ENCODE data around the gene NFX1.

Gene NFX1

DNA sequence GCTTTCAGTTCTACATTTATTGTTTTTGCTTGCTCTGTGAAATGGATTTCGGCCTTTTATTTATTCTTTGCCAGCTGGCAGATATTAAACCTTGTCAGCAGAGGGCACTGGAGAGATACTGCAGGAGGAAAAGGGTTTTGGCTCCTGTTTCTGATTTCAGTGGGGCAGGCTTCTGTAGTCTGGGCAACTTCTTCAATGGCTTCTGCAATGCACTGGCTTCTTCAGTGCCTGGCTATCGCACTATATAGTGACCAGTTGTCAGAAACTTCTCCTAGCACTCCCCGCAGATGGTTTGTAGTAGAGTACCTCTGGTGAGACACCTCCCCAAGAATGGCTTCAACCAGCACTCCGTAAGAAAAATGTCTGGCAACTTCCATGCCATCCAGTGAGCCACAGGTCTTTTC, 3.2 kb upstream of the NFX1 start:
- DNase-seq (ENCODE audit: extremely low read depth, low read depth), result peak; percentile 54
- TF ChIP-seq, protein P1, sequence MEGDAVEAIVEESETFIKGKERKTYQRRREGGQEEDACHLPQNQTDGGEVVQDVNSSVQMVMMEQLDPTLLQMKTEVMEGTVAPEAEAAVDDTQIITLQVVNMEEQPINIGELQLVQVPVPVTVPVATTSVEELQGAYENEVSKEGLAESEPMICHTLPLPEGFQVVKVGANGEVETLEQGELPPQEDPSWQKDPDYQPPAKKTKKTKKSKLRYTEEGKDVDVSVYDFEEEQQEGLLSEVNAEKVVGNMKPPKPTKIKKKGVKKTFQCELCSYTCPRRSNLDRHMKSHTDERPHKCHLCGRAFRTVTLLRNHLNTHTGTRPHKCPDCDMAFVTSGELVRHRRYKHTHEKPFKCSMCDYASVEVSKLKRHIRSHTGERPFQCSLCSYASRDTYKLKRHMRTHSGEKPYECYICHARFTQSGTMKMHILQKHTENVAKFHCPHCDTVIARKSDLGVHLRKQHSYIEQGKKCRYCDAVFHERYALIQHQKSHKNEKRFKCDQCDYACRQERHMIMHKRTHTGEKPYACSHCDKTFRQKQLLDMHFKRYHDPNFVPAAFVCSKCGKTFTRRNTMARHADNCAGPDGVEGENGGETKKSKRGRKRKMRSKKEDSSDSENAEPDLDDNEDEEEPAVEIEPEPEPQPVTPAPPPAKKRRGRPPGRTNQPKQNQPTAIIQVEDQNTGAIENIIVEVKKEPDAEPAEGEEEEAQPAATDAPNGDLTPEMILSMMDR (IDR thresholded peaks at IDR 0.05; ENCODE audit: low read depth, low read length), result peak; percentile 85

DNA sequence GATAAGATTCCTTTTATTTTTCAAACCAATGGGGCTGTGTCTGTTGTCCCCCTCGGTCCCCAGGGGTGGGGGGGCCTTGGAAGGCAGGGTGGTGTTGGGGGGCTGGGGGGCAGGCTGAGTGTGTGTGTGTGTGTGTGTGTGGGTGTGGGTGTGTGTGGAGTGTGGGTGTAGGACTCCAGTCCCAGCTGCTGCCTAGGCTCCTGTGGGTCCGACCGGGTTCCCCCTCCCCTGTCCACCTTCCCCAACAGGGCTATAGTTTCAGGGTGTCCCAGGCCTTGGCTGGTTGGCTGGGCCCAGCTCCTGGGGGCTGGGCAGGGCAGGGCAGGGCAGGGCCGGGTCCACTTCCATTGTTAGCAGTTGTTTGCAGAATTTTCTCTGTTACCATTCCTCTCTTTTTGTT, 2.1 kb upstream of the NFX1 start:
- no peak for DNase-seq (ENCODE audit: extremely low read depth, low read depth)
- TF ChIP-seq, protein P1 (IDR thresholded peaks at IDR 0.05; ENCODE audit: low read depth, low read length), result no peak

DNA sequence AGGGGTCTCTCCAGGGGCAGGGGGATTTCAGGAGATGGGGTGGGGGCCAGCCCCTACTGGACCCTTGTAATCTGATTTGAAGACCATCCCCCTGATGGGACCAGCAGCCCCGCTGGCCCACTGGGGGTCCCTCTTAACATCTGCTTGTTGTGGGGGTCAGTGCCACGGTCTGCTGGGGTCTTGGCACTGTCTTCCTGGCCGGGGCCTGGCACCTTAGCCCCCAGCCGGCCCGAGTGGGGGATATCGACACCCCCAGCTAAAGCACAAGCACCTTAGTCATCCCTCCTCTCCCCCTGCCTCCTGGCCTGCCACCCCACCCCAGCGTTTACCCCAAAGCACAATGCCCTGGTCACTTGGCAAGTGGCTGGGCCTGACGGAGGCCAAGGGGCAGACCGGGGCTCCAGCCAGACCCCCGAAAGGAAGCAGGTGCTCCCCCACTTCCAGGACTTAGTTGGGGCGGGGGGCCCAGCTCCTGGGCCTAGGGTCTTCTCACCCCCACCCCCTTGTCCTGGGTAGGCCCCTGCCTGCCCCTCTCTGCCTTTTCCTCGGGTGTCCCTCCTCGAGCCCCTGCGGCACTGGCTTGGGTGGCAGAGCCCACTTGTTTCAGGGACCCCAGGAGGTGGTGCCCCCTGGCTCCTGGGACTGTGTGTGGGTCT, 1.4 kb upstream of the NFX1 start:
- DNase-seq (ENCODE audit: extremely low read depth, low read depth), result no peak
- TF ChIP-seq, protein P1 (IDR thresholded peaks at IDR 0.05; ENCODE audit: low read depth, low read length), result no peak

DNA sequence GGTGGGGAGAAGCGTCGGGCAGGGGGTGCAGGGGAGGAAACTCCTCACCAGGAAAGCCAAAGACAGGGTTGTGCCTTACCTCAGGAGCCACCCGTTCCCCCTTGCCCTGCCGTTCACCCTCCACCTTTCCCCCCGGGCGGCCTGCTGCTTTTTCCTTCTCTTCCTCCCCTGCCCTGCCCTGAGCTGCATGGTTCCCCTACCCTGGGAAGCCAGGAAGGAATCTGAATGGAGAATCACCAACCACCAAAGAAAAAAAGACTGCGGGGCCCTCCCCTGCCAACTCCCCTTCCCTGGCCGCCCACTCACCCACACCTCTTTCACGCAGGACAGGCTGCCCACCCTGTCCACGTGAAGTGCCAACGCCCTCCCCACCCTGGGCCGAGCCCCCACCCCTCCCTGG, 820 bp upstream of the NFX1 start:
- TF ChIP-seq, protein P1 (IDR thresholded peaks at IDR 0.05; ENCODE audit: low read depth, low read length), result no peak
- DNase-seq (ENCODE audit: extremely low read depth, low read depth), result no peak

DNA sequence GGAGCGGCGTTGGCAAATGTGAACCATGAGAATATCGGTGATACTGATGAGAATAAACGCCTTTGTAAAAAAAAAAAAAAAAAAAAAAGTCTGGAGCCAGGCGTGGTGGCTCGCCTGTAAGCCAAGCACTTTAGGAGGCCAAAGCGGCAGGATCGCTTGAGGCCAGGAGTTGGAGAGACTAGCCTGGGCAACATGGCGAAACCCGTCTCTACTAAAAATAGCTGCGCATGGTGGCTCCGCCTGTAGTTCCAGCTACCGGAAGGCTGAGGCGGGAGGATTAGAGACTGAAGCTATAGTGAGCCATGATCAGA, 425 bp upstream of the NFX1 start:
- DNase-seq (ENCODE audit: extremely low read depth, low read depth), result no peak
- TF ChIP-seq, protein P1 (IDR thresholded peaks at IDR 0.05; ENCODE audit: low read depth, low read length), result no peak

DNA sequence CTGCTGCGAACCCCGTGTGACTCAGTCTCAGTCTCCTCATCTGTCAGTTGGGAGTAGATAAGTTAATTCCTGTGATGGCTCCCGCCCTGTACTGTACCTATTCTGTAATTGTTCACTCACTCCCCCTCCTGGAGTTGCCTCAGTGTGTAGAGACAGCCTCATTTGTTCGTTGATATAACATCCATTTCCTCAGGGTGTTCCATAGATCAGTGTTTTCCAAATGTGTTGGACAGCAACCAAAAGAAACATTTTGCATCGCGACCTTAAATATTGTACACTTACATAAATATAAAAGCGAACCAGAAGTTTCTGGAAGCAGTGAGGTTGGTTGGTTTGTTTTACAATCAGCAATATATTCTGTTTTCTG, 698 bp downstream of the NFX1 start:
- TF ChIP-seq, protein P1 (IDR thresholded peaks at IDR 0.05; ENCODE audit: low read depth, low read length), result no peak
- no peak for DNase-seq (ENCODE audit: extremely low read depth, low read depth)

DNA sequence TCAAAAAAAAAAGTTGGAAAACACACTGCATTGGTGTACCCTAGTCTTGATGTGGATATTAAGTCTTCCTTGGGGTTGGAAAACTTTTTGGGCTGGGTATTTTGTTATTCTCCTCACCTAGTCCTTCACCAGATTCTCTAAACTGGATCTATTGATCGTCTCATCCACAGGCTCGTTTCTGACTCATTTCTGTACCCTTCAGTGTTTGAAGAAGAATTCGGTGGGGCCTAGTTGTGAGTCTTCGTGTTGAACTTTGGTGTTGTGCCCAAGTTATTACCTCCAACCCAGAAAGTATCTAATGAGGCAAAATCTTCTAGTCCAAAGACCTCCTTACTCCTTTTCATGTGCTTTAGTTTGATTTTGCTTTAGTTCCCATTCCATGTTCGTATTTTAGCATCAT, 1.6 kb downstream of the NFX1 start:
- TF ChIP-seq, protein P1 (IDR thresholded peaks at IDR 0.05; ENCODE audit: low read depth, low read length), result no peak

More for the DNA sequence above, 1.6 kb downstream of the NFX1 start:
- no peak for DNase-seq (ENCODE audit: extremely low read depth, low read depth)
